A673 (cell line): ENCODE measurements around the gene DGKD. TPM values are rescaled to one million over a fixed set of nuclear protein-coding genes. Genes with fewer than 3 reads are reported as not detected.
A peak's percentile ranks its signal among the peaks of the same experiment; 100 is the strongest.

Source experiments
- BruUV-seq: library from RNA; stranded (reverse); fragments of 400-500 nt; replicated peaks from 2 replicates; lab custom pipeline; 2021; lab: Mats Ljungman, UMichigan
- CTCF ChIA-PET: fragments of 300-600 bp; sonication (Branson Sonifier 250); formaldehyde crosslinking; loops from one replicate; lab custom pipeline; 2022; ENCODE audit warnings: antibody characterized with exemption; lab: Charles Lee
- POLR2A ChIA-PET: fragments of 300-600 bp; sonication (Branson Sonifier 250); formaldehyde crosslinking; loops from one replicate; lab custom pipeline; 2022; ENCODE audit warnings: antibody characterized with exemption; ENCODE audit not compliant: low non-redundant PET; lab: Charles Lee
- DNase-seq: peaks from one replicate; pipeline ENCODE4 v3.0.0-alpha.2; 2015; ENCODE audit warnings: low spot score
- H3K27ac ChIP-seq: fragments of 200-600 bp; sonication (generic); 2 replicates; pipeline ENCODE4 v1.5.1; 2016; ENCODE audit warnings: mixed run types, low read depth, mild to moderate bottlenecking, mixed read lengths, antibody characterized with exemption, low read length; ENCODE audit not compliant: poor library complexity, severe bottlenecking
- H3K27me3 ChIP-seq: fragments of 200-600 bp; sonication (generic); replicated peaks from 2 replicates; pipeline ENCODE4 v1.6.1; 2017; ENCODE audit warnings: mixed run types, low read depth, mild to moderate bottlenecking, mixed read lengths, antibody characterized with exemption, low read length; ENCODE audit not compliant: insufficient read depth, poor library complexity
- H3K36me3 ChIP-seq: fragments of 200-600 bp; sonication (generic); 2 replicates; pipeline ENCODE4 v1.6.1; 2016; ENCODE audit warnings: mixed run types, mild to moderate bottlenecking, mixed read lengths, antibody characterized with exemption, low read length; ENCODE audit not compliant: insufficient read depth, poor library complexity, severe bottlenecking
- H3K4me1 ChIP-seq: fragments of 200-600 bp; sonication (generic); 2 replicates; pipeline ENCODE4 v1.6.1; 2017; ENCODE audit warnings: mixed run types, mild to moderate bottlenecking, mixed read lengths, antibody characterized with exemption, low read length; ENCODE audit not compliant: insufficient read depth, poor library complexity, severe bottlenecking
- H3K4me3 ChIP-seq: fragments of 200-600 bp; sonication (generic); 2 replicates; pipeline ENCODE4 v1.5.1; 2016; ENCODE audit warnings: low read depth, mixed run types, mild to moderate bottlenecking, mixed read lengths, low read length; ENCODE audit not compliant: poor library complexity, severe bottlenecking
- H3K9me3 ChIP-seq: fragments of 200-600 bp; sonication (generic); 2 replicates; pipeline ENCODE4 v1.6.1; 2016; ENCODE audit warnings: mixed run types, low read depth, mild to moderate bottlenecking, mixed read lengths, antibody characterized with exemption, low read length; ENCODE audit not compliant: poor library complexity, severe bottlenecking
- EZH2 ChIP-seq: fragments of 200-600 bp; sonication (generic); IDR thresholded peaks from 2 replicates; pipeline ENCODE4 v1.6.1; 2017; ENCODE audit warnings: borderline replicate concordance, low read depth, mild to moderate bottlenecking, mixed read lengths, antibody characterized with exemption, low read length; ENCODE audit not compliant: poor library complexity, severe bottlenecking
- intact Hi-C: fragments of 100-400 bp; cut with micrococcal nuclease; formaldehyde crosslinking; loops from one replicate; pipeline ENCODE4 v1.10.0; 2022; ENCODE audit not compliant: unreplicated experiment
- total RNA-seq: library from RNA; stranded (reverse); gene quantifications from 2 replicates; pipeline ENCODE4 v1.2.3, GENCODE V29; 2021
- TF ChIP-seq, protein P1 (sequence below): fragments of 300-800, 200-600 bp; sonication (generic); conservative IDR thresholded peaks from 2 replicates; pipeline ENCODE4 v1.5.1; 2017; ENCODE audit warnings: low read depth, mild to moderate bottlenecking, antibody characterized with exemption, low read length, moderate library complexity, mixed read lengths

The DGKD gene
- total RNA-seq, 1 experiment from 2014 or later = 128 TPM

DNA sequence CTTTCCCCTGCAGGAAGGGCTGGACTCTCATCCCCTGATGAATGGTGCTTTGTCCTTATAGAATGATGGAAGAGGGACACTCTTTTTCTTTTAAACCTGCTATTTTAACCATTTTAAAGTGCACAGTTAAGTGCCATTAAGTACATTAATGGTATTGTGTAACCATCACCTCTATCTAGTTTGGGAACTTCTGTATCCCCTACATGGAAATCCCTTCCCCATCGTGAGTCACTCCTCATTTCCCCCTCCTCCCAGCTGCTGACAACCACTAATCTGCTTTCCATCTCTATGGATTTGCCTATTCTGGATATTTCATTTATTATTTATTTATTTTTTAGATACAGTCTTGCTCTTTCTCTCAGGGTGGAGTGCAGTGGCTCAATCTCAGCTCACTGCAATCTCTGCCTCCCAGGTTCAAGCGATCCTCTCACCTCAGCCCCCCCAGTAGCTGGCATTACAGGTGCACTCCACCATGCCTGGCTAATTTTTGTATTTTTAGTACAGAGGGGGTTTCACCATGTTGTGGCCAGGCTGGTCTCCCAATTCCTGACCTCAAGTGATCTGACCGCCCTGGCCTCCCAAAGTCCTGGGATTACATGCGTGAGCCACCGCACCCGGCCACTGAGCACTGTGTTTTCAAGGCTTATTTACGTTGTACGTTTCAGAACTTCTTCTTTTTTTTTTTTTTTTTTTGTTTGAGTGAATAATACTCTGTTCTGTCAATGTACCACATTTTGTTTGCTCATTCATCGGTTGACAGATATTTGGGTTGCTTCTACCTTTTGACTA is 15.8 kb downstream of the DGKD start:
- CTCF ChIA-PET = no interaction called here
- Histone ChIP-seq H3K36me3 (peaks cover 11% of the 10 kb centered on the region), H3K27me3 (no peaks in the 10 kb centered on the region), H3K4me1 (peaks cover 11% of the 10 kb centered on the region), H3K27ac (no peak overlapping the region), H3K4me3 (no peak overlapping the region), H3K9me3 (no peaks in the 10 kb centered on the region)
- intact Hi-C loops = no loop called here
- no TSS peak for BruUV-seq
- TF ChIP-seq EZH2 = no peak
- TF ChIP-seq, protein P1, sequence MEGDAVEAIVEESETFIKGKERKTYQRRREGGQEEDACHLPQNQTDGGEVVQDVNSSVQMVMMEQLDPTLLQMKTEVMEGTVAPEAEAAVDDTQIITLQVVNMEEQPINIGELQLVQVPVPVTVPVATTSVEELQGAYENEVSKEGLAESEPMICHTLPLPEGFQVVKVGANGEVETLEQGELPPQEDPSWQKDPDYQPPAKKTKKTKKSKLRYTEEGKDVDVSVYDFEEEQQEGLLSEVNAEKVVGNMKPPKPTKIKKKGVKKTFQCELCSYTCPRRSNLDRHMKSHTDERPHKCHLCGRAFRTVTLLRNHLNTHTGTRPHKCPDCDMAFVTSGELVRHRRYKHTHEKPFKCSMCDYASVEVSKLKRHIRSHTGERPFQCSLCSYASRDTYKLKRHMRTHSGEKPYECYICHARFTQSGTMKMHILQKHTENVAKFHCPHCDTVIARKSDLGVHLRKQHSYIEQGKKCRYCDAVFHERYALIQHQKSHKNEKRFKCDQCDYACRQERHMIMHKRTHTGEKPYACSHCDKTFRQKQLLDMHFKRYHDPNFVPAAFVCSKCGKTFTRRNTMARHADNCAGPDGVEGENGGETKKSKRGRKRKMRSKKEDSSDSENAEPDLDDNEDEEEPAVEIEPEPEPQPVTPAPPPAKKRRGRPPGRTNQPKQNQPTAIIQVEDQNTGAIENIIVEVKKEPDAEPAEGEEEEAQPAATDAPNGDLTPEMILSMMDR = no peak
- POLR2A ChIA-PET = no interaction called here
- peak; percentile 48 for DNase-seq

DNA sequence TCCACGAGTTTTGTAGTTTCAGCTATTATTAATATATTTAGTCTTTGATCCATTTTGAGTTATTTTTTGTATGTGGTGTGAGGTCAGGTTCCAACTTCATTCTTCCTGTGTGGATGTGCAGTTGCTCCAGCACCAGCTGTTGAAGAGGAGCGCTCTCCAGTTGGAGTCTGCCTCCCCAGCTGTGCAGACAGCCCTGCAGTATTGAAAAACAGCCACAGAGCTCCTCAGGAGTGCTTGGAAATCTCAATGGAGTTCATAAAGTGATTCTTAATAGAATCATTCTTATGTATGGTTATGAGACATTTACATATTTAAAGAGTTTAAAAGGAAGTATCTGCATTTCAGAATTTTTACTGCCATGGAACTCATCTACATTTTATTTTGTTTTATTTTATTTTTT is 17.3 kb downstream of the DGKD start:
- BruUV-seq = no TSS peak
- TF ChIP-seq EZH2 = no peak
- TF ChIP-seq, protein P1 = no peak
- ChIA-PET CTCF (interaction anchor here (0.6 kb wide), 1 partner anchor 15 kb away, joined by 3 read pairs; no protein-coding TSS in a partner anchor), POLR2A (no interaction called here)
- H3K36me3 ChIP-seq = peaks cover 12% of the 10 kb centered on the region
- H3K4me3 ChIP-seq = no peak overlapping the region
- H3K27me3 ChIP-seq = no peaks in the 10 kb centered on the region
- peaks cover 20% of the 10 kb centered on the region for H3K4me1 ChIP-seq
- intact Hi-C loops = no loop called here
- no peak overlapping the region for H3K27ac ChIP-seq
- no peak for DNase-seq
- no peaks in the 10 kb centered on the region for H3K9me3 ChIP-seq

DNA sequence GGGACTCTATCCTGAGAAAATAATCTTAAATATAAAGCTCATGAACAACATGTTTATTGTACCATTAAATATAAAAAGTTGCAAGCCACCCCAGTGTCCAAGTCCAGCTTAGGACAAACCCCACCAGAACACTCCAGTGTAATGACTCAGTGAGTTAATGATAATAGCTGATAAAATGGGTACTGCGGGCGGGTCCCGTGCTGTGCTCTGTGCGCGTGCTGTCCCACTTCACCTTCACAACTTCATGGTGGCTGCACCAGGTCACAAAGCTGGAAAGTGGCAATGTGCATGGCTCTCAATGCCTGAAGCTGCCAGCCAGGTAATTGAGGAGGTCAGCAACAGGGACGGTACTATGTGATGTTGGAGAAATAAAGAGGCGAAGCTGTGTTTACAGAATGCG is 18.6 kb downstream of the DGKD start:
- H3K27ac ChIP-seq = no peak overlapping the region
- ChIA-PET CTCF (no interaction called here), POLR2A (no interaction called here)
- no peak overlapping the region for H3K4me3 ChIP-seq
- H3K4me1 ChIP-seq = peaks cover 20% of the 10 kb centered on the region
- BruUV-seq = no TSS peak
- TF ChIP-seq, protein P1 = no peak
- TF ChIP-seq EZH2 = no peak
- peaks cover 19% of the 10 kb centered on the region for H3K36me3 ChIP-seq
- intact Hi-C loops = no loop called here
- no peak for DNase-seq
- H3K27me3 ChIP-seq = no peaks in the 10 kb centered on the region
- no peaks in the 10 kb centered on the region for H3K9me3 ChIP-seq
